ENCODE results near the gene RHBDL3. TPM values are rescaled to one million over a fixed set of nuclear protein-coding genes. Genes with fewer than 3 reads are reported as not detected.

RHBDL3 gene
- total RNA-seq, 1 donor from 2014 or later, result 1.2 TPM

- H3K27me3 Mint-ChIP-seq (ENCODE audit: low read depth), result peaks cover under 1% of the 10 kb centered on the region
- no peak for DNase-seq (ENCODE audit: low spot score in 2 of 2, unreplicated experiment in 2 of 2)
- H3K27ac Mint-ChIP-seq, result no peak overlapping the region
- H3K4me3 Mint-ChIP-seq, result no peak overlapping the region
- no peaks in the 10 kb centered on the region for H3K9me3 Mint-ChIP-seq
- H3K36me3 Mint-ChIP-seq, result no peaks in the 10 kb centered on the region
- H3K4me1 Mint-ChIP-seq, result peaks cover 34% of the 10 kb centered on the region
- no peak for TF ChIP-seq CTCF (IDR thresholded peaks at IDR 0.05; ENCODE audit: unreplicated experiment)
Measured at GRCh38 chr17:32302037-32302436, 36.4 kb downstream of the RHBDL3 start.

GRCh38 chr17:32302860-32303649 lies 37.4 kb downstream of the RHBDL3 start:
- H3K27me3 Mint-ChIP-seq (ENCODE audit: low read depth), result peaks cover 6% of the 10 kb centered on the region
- no peak for TF ChIP-seq CTCF (IDR thresholded peaks at IDR 0.05; ENCODE audit: unreplicated experiment)
- peak overlapping the region; percentile 22 for H3K27ac Mint-ChIP-seq
- H3K9me3 Mint-ChIP-seq, result no peaks in the 10 kb centered on the region
- no peak overlapping the region for H3K4me3 Mint-ChIP-seq
- no peaks in the 10 kb centered on the region for H3K36me3 Mint-ChIP-seq
- H3K4me1 Mint-ChIP-seq, result peaks cover 34% of the 10 kb centered on the region
- no peak for DNase-seq (ENCODE audit: low spot score in 2 of 2, unreplicated experiment in 2 of 2)

- no peak for TF ChIP-seq CTCF (IDR thresholded peaks at IDR 0.05; ENCODE audit: unreplicated experiment)
- H3K27me3 Mint-ChIP-seq (ENCODE audit: low read depth), result peaks cover 7% of the 10 kb centered on the region
- DNase-seq (ENCODE audit: low spot score in 2 of 2, unreplicated experiment in 2 of 2), result no peak
- H3K4me3 Mint-ChIP-seq, result no peak overlapping the region
- H3K27ac Mint-ChIP-seq, result peak overlapping the region; percentile 18
- peaks cover 31% of the 10 kb centered on the region for H3K4me1 Mint-ChIP-seq
- H3K36me3 Mint-ChIP-seq, result no peaks in the 10 kb centered on the region
- H3K9me3 Mint-ChIP-seq, result no peaks in the 10 kb centered on the region
Measured at GRCh38 chr17:32303781-32304288, 38.2 kb downstream of the RHBDL3 start.

GRCh38 chr17:32305049-32305448 lies 39.4 kb downstream of the RHBDL3 start:
- H3K4me3 Mint-ChIP-seq, result no peak overlapping the region
- peaks cover 10% of the 10 kb centered on the region for H3K27me3 Mint-ChIP-seq (ENCODE audit: low read depth)
- no peaks in the 10 kb centered on the region for H3K36me3 Mint-ChIP-seq
- no peak overlapping the region for H3K27ac Mint-ChIP-seq
- no peak for TF ChIP-seq CTCF (IDR thresholded peaks at IDR 0.05; ENCODE audit: unreplicated experiment)
- DNase-seq (ENCODE audit: low spot score in 2 of 2, unreplicated experiment in 2 of 2), result no peak
- no peaks in the 10 kb centered on the region for H3K9me3 Mint-ChIP-seq
- peaks cover 26% of the 10 kb centered on the region for H3K4me1 Mint-ChIP-seq

- DNase-seq (ENCODE audit: low spot score in 2 of 2, unreplicated experiment in 2 of 2), result no peak
- H3K4me1 Mint-ChIP-seq, result peaks cover 27% of the 10 kb centered on the region
- no peak overlapping the region for H3K4me3 Mint-ChIP-seq
- H3K36me3 Mint-ChIP-seq, result no peaks in the 10 kb centered on the region
- H3K27ac Mint-ChIP-seq, result no peak overlapping the region
- H3K27me3 Mint-ChIP-seq (ENCODE audit: low read depth), result peaks cover 16% of the 10 kb centered on the region
- H3K9me3 Mint-ChIP-seq, result no peaks in the 10 kb centered on the region
- no peak for TF ChIP-seq CTCF (IDR thresholded peaks at IDR 0.05; ENCODE audit: unreplicated experiment)
Measured at GRCh38 chr17:32307658-32308057, 42.0 kb downstream of the RHBDL3 start.
